Activated CD4-positive, alpha-beta T cell treated with anti-CD3 and anti-CD28 coated beads for 4 hours (primary cell): ENCODE results near the gene IL36RN.

ENCODE experiments used
- DNase-seq, 2 donors: peaks; one replicate each; pipeline ENCODE4 v3.0.0-alpha.2; 2020

Gene IL36RN

GRCh38 chr2:113058998-113059960, at the start of gene IL36RN:
Gene IL36RN, plus strand, starts transcription at chr2:113059198. Its CDS starts 241 bp downstream, at chr2:113059439.
- no peak for DNase-seq

- DNase-seq, result no peak
Observed at GRCh38 chr2:113009622-113010021, 49.4 kb upstream of the IL36RN start.

GRCh38 chr2:113010088-113010487, 48.9 kb upstream of the IL36RN start:
- DNase-seq, result no peak

- no peak for DNase-seq
Observed at GRCh38 chr2:113011108-113011507, 47.9 kb upstream of the IL36RN start.

- DNase-seq, result no peak
Observed at GRCh38 chr2:113012436-113013335, 46.3 kb upstream of the IL36RN start.

GRCh38 chr2:113013336-113013661, 45.7 kb upstream of the IL36RN start:
- no peak for DNase-seq

GRCh38 chr2:113014067-113014466, 44.9 kb upstream of the IL36RN start:
- no peak for DNase-seq

- no peak for DNase-seq
Observed at GRCh38 chr2:113015042-113015441, 44.0 kb upstream of the IL36RN start.

GRCh38 chr2:113015655-113016054, 43.3 kb upstream of the IL36RN start:
- no peak for DNase-seq

- no peak for DNase-seq
Observed at GRCh38 chr2:113018509-113018908, 40.5 kb upstream of the IL36RN start.

- no peak for DNase-seq
Observed at GRCh38 chr2:113021312-113021711, 37.7 kb upstream of the IL36RN start.

- DNase-seq, result no peak
Observed at GRCh38 chr2:113024764-113025163, 34.2 kb upstream of the IL36RN start.

- DNase-seq, result no peak
Observed at GRCh38 chr2:113025737-113026136, 33.3 kb upstream of the IL36RN start.

- DNase-seq, result no peak
Observed at GRCh38 chr2:113027691-113028090, 31.3 kb upstream of the IL36RN start.

GRCh38 chr2:113028112-113028511, 30.9 kb upstream of the IL36RN start:
- no peak for DNase-seq

GRCh38 chr2:113032737-113033136, 26.3 kb upstream of the IL36RN start:
- no peak for DNase-seq

- no peak for DNase-seq
Observed at GRCh38 chr2:113034016-113034415, 25.0 kb upstream of the IL36RN start.

- DNase-seq, result no peak
Observed at GRCh38 chr2:113036763-113037162, 22.2 kb upstream of the IL36RN start.

GRCh38 chr2:113038291-113038690, 20.7 kb upstream of the IL36RN start:
- DNase-seq, result no peak

GRCh38 chr2:113039158-113039557, 19.8 kb upstream of the IL36RN start:
- DNase-seq, result no peak

- DNase-seq, result no peak
Observed at GRCh38 chr2:113039719-113040118, 19.3 kb upstream of the IL36RN start.

GRCh38 chr2:113041871-113042270, 17.1 kb upstream of the IL36RN start:
- no peak for DNase-seq

- no peak for DNase-seq
Observed at GRCh38 chr2:113046465-113046864, 12.5 kb upstream of the IL36RN start.
